Nephron progenitor cell (in vitro differentiated cells): ENCODE measurements around the gene UBTF.
A peak's percentile ranks its signal among the peaks of the same experiment; 100 is the strongest.
"Not testable (repeated sequence)": the region's sequence is repeated elsewhere in the genome, so short reads cannot be mapped to it uniquely, and the experiment has no call there.

Experiments used
- DNase-seq: peaks from one replicate; pipeline ENCODE4 v3.0.0; 2021
- H3K27ac Mint-ChIP-seq: 2 replicates; pipeline ENCODE4 v1.8.0; 2021; ENCODE audit warnings: mild to moderate bottlenecking, moderate library complexity, mixed read lengths
- H3K27me3 Mint-ChIP-seq: 2 replicates; pipeline ENCODE4 v1.8.0; 2021; ENCODE audit warnings: mild to moderate bottlenecking, low read depth, mixed read lengths; ENCODE audit not compliant: poor library complexity
- H3K36me3 Mint-ChIP-seq: 2 replicates; pipeline ENCODE4 v1.8.0; 2021; ENCODE audit warnings: low read depth, mixed read lengths
- H3K4me1 Mint-ChIP-seq: 2 replicates; pipeline ENCODE4 v1.8.0; 2021; ENCODE audit warnings: mixed read lengths
- H3K4me3 Mint-ChIP-seq: 2 replicates; pipeline ENCODE4 v1.8.0; 2021; ENCODE audit warnings: mild to moderate bottlenecking, moderate library complexity, mixed read lengths
- H3K9me3 Mint-ChIP-seq: 2 replicates; pipeline ENCODE4 v1.8.0; 2021; ENCODE audit warnings: mild to moderate bottlenecking, moderate library complexity, mixed read lengths
- CTCF ChIP-seq: fragments of 200-600 bp; sonication (generic); IDR thresholded peaks from 2 replicates; pipeline ENCODE4 v1.5.0; 2021; ENCODE audit warnings: antibody characterized with exemption

UBTF gene

DNA sequence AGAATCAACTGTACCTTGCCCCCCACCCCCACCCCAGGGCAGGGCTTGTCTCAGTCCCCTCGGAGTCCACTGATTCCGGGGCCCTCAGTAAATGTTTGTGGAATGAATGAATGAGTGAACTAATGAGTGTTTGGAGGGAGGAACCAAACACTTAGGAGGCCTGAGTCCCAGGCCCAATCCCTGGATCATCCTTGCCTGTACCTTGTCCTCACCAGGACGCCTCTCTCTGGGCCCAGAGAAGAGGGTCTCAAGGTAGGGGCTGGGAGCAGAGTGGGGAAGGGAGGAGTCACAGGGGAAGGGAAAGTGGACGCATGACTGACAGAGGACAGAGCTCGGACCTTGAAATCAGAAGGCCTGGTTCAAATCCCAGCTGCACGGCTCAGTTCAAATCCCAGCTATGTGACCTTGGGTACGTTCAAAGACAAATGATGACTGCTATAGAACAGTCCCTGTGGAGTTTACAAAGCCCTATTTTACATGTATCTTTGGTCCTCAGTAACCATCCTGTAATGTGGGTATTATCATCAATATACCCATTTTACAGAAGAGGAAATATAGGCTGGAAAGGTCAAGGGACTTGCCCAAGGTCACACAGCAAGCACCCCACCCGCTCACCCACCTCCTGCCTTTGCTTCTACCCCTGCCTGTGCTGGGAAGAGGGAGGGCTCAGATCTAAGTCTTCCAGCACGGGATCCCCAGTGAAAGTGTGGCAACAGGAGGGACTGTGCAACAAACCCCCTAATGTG, 30.2 kb upstream of the UBTF start:
- Mint-ChIP-seq H3K36me3 (no peaks in the 10 kb centered on the region), H3K27ac (no peak overlapping the region), H3K4me3 (no peak overlapping the region), H3K4me1 (peaks cover 48% of the 10 kb centered on the region), H3K27me3 (no peaks in the 10 kb centered on the region), H3K9me3 (no peaks in the 10 kb centered on the region)
- no peak for DNase-seq
- TF ChIP-seq CTCF = no peak

DNA sequence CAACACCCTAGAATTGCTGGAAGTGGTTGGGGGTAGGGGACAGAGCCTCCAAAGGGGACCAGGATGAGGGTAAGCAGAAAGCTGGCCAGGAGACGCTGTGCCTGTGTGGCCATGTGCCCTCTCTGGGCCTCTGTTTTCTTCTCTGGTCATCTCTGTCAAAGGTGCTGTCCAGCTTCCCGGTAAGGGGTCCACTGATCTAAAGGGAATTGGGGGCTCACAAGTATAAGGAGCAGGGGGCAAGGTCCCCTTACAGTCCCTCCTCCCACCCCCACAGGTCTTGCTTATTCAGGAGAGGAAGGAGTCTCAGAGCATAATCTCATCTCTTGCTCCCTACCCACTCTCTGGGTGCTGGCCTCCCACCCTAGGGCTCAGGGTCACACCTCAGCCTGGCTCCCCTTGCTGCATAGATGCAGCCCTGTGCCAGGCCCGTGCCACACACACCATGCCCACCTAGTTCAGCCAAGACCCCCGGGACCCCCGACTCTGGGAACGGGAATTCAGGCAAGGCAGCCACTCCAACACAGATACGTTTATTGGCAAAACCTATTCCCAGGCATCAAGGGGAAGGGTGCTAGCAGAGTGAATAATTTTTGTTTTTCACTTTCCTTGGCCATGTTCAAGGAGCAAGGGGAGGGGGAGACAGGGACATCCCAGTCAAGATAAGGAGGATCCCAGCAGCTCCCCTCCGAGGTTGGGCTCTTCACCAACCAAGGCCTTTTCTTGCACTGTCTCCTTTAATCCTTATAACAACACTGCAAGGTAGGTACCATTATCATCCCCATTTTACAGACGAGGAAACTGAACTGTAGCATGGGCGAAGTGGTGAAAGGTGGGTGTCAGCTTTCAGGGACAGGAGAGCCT, 28.6 kb upstream of the UBTF start:
- no peaks in the 10 kb centered on the region for H3K36me3 Mint-ChIP-seq
- no peak overlapping the region for H3K4me3 Mint-ChIP-seq
- no peak for DNase-seq
- H3K4me1 Mint-ChIP-seq = peaks cover 52% of the 10 kb centered on the region
- H3K27ac Mint-ChIP-seq = no peak overlapping the region
- H3K9me3 Mint-ChIP-seq = no peaks in the 10 kb centered on the region
- no peaks in the 10 kb centered on the region for H3K27me3 Mint-ChIP-seq
- no peak for TF ChIP-seq CTCF

DNA sequence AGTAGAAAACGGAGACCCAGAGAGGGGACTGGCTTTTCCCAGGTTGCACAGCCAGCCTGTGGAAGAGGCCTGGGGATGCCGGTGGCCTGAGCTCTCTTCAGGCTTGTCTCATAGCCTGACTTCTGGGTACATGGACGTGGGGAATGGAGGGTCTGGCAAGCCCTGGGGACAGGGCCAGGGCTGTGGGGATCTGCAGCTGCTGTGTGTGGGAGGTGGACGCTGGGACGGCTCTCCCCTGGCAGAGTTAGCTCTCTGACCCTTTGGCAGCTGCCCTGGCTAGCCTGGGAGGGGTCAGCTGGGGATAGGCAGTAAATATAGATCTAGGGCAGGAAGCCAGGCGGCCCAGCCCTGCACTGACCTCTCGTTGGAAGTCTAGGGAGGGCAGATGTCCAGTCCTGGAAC, 28.0 kb upstream of the UBTF start:
- H3K27me3 Mint-ChIP-seq = no peaks in the 10 kb centered on the region
- peaks cover 50% of the 10 kb centered on the region for H3K4me1 Mint-ChIP-seq
- TF ChIP-seq CTCF = no peak
- DNase-seq = peak; percentile 57
- H3K36me3 Mint-ChIP-seq = no peaks in the 10 kb centered on the region
- H3K27ac Mint-ChIP-seq = peak overlapping the region; percentile 59
- peak overlapping the region; percentile 19 for H3K4me3 Mint-ChIP-seq
- H3K9me3 Mint-ChIP-seq = no peaks in the 10 kb centered on the region

- Mint-ChIP-seq H3K4me3 (no peak overlapping the region), H3K36me3 (no peaks in the 10 kb centered on the region), H3K27me3 (peaks cover 7% of the 10 kb centered on the region), H3K9me3 (peaks cover 20% of the 10 kb centered on the region), H3K4me1 (peaks cover 23% of the 10 kb centered on the region), H3K27ac (no peak overlapping the region)
- DNase-seq = no peak
- TF ChIP-seq CTCF = no peak
These were observed 21.7 kb upstream of the UBTF start for GRCh38 chr17:44241106-44241624.

- H3K27me3 Mint-ChIP-seq, DNase-seq, H3K4me3 Mint-ChIP-seq, H3K27ac Mint-ChIP-seq, H3K36me3 Mint-ChIP-seq: not testable (repeated sequence)
- Mint-ChIP-seq H3K4me1 (peaks cover 22% of the 10 kb centered on the region), H3K9me3 (peaks cover 23% of the 10 kb centered on the region)
These were observed 18.4 kb upstream of the UBTF start for GRCh38 chr17:44237886-44238285.

DNA sequence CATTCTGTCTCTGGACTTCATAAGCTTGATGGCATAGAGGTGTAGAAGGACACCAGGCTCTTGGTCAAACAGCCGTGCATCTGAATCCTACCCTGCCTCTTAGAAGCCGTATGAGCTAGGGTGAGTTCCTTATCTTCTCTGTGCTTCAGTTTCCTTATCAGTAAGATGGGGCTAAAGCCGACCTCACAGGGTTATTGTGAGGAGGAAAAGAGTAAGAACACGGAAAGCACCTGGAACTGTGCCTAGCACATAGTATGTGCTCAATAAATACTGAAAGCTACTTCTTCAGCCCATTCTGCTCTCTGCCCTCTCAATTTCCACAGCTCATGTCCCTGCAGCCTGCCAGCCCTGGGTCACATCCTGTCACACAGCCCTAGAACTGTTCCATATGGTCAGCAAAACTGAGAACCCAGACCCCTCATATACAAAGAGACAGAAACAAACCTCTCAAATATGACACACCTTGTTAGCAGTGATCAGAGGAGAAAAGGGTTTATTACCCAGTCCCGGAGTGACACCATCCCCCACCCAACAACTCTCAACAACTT, 17.0 kb upstream of the UBTF start:
- Mint-ChIP-seq H3K9me3 (peaks cover 21% of the 10 kb centered on the region), H3K4me1 (peaks cover 22% of the 10 kb centered on the region), H3K4me3 (no peak overlapping the region), H3K36me3 (no peaks in the 10 kb centered on the region), H3K27me3 (peaks cover 7% of the 10 kb centered on the region), H3K27ac (no peak overlapping the region)
- DNase-seq = no peak
- no peak for TF ChIP-seq CTCF
